Stimulated activated naive CD8-positive, alpha-beta T cell treated with anti-CD3 and anti-CD28 coated beads, Interleukin-15, Interleukin-2, amounts not matched to agents 100 ng/mL and 50 ng/mL, for 24 hours (primary cell): ENCODE results near the gene LYSMD2.
"Not testable (repeated sequence)": the region's sequence is repeated elsewhere in the genome, so short reads cannot be mapped to it uniquely, and the experiment has no call there.

Experiments used
- H3K27ac Mint-ChIP-seq: one replicate; pipeline ENCODE4 v1.8.0; 2021; ENCODE audit warnings: mild to moderate bottlenecking, mixed read lengths
- H3K27me3 Mint-ChIP-seq: one replicate; pipeline ENCODE4 v1.8.0; 2021; ENCODE audit warnings: mixed read lengths
- H3K36me3 Mint-ChIP-seq: one replicate; pipeline ENCODE4 v1.8.0; 2021; ENCODE audit warnings: low read depth, mixed read lengths
- H3K4me1 Mint-ChIP-seq: one replicate; pipeline ENCODE4 v1.8.0; 2021; ENCODE audit warnings: low read depth, mixed read lengths
- H3K4me3 Mint-ChIP-seq: one replicate; pipeline ENCODE4 v1.8.0; 2021; ENCODE audit warnings: mild to moderate bottlenecking, mixed read lengths
- H3K9me3 Mint-ChIP-seq: one replicate; pipeline ENCODE4 v1.8.0; 2021; ENCODE audit warnings: mixed read lengths

LYSMD2 gene, protein sequence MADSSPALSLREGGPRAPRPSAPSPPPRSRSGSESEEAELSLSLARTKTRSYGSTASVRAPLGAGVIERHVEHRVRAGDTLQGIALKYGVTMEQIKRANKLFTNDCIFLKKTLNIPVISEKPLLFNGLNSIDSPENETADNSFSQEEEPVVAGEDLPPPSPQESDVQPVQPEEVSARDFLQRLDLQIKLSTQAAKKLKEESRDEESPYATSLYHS

DNA sequence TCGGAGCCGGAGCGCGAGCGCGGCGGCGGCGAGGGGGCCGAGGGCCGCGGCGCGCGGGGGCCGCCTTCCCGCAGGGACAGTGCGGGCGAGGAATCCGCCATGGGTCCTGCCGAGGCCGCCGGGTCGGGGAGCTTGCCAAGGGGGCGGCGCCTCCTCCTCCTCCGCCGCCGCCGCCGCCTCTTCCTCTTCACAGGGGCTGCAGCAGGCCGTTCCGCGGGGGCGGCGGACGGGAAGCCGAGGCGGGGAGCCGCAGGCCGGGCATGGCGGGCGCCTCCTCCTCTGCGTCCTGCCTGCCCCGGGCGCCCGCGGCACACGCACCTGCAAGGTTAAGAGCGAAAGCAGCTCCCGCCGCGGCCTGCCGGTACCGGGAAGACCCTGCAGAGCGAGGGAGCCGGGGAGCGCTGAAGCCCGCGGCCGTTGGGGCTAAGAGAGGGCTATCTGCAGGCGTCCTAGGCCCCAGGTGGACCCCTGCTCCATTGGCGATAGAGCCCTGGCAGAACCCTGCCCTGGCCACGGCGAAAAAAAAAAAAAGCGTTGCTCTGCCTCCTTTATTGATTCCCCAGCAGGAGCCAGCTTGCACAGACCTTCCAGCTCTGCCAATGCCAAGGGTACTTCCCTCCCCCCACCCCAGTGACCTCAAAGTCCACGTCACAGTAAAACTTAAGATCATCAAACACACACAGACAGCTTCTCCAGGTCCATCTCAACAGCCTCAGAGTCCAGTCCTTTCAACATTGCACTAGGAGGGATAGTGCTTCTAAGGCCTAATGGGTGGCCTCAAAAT is at the start of gene LYSMD2:
Gene LYSMD2, minus strand, starts transcription at position 134 of the 784 bp plus-strand sequence. Its CDS starts 33 bp downstream, at position 101.
- peaks cover 49% of the 10 kb centered on the region for H3K4me1 Mint-ChIP-seq
- H3K9me3 Mint-ChIP-seq, result no peaks in the 10 kb centered on the region
- H3K27ac Mint-ChIP-seq, result peak within 1 kb of the TSS; percentile 94
- H3K4me3 Mint-ChIP-seq, result peak within 1 kb of the TSS; percentile 88
- H3K36me3 Mint-ChIP-seq, result peaks cover 7% of the 10 kb centered on the region
- no peaks in the 10 kb centered on the region for H3K27me3 Mint-ChIP-seq

DNA sequence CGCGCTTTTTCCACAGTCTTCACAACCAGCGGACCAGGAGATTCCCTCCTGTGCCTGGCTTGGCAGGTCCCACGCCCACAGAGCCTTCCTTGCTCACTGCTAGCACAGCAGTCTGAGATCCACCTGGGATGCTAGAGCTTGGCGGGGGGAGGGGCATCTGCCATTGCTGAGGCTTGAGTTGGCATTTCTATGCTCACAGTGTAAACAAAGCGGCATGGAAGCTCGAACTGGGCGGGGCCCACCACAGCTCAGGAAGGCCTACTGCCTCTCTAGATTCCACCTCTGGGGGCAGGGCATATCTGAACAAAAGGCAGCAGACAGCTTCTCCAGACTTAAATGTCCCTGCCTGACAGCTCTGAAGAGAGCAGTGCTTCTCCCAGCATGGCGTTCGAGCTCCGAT is 49.7 kb upstream of the LYSMD2 start:
- peaks cover 17% of the 10 kb centered on the region for H3K36me3 Mint-ChIP-seq
- H3K4me1 Mint-ChIP-seq, H3K9me3 Mint-ChIP-seq, H3K27ac Mint-ChIP-seq, H3K27me3 Mint-ChIP-seq, H3K4me3 Mint-ChIP-seq: not testable (repeated sequence)

DNA sequence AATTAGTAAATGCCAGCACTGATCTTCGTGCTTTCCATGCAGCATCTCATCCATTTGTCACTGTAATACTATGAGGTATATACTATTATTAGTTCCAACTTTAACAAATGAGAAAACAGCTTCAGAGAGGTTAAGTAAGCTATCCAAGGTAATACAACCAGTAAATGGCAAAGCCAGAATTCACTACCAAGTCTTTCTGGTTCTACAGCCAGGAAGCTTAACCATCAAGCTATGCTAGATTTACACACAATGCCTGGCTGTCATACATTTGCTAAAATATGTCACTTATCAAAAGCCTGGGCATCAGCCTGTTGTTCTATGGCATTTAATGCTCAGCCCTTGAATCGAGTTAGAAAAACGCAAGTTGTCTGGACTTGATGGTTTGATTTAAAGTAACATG is 46.5 kb upstream of the LYSMD2 start:
- Mint-ChIP-seq H3K27ac (no peak overlapping the region), H3K4me1 (no peaks in the 10 kb centered on the region), H3K4me3 (no peak overlapping the region), H3K27me3 (no peaks in the 10 kb centered on the region), H3K9me3 (no peaks in the 10 kb centered on the region), H3K36me3 (peaks cover 35% of the 10 kb centered on the region)

DNA sequence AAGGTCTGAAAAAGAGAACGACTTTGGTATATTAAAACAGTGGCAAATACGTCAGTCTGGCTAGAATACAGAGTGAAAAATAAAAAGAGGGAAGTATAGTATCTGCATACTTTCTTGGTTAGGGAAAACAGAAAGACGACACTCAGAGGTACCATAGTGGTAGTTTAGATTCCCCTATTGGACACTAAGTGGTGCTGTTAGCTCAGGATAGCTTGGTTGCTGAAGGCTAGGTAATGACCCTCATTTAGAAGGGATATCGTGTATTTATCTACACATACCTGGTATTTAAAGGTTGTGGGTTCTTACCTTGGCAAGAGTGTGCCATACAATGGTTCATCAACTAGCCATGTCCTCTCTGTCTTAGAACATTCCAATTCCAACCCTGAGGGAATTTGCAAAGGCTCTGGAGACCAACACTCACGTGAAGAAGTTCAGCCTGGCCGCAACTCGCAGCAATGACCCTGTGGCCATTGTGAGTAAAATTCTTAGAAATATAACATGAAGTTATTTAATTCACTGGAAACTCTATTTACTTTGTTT is 45.0 kb upstream of the LYSMD2 start:
- no peaks in the 10 kb centered on the region for H3K9me3 Mint-ChIP-seq
- H3K4me1 Mint-ChIP-seq, result no peaks in the 10 kb centered on the region
- H3K27ac Mint-ChIP-seq, result no peak overlapping the region
- no peaks in the 10 kb centered on the region for H3K27me3 Mint-ChIP-seq
- peaks cover 35% of the 10 kb centered on the region for H3K36me3 Mint-ChIP-seq
- H3K4me3 Mint-ChIP-seq, result no peak overlapping the region

DNA sequence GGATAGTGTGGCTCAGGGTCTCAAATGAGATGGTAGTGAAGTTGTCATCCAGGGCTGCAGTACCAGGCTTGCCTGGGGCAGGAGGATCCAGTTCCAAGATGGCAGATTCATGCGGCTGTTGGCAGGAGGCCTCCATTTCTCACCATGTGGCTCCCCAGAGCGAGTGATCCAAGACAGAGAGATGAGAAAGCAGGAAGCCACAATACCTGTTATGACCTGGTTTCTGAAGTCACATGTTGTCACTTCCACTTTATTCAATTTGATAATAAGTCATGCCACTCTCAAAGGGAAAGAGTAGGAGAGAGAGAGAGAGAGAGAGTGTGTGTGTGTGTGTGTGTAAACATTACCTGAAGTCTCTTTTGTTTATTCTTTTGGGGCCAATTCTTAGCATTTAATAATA is 44.1 kb upstream of the LYSMD2 start:
- no peak overlapping the region for H3K4me3 Mint-ChIP-seq
- H3K4me1 Mint-ChIP-seq, result no peaks in the 10 kb centered on the region
- peaks cover 33% of the 10 kb centered on the region for H3K36me3 Mint-ChIP-seq
- no peaks in the 10 kb centered on the region for H3K27me3 Mint-ChIP-seq
- H3K27ac Mint-ChIP-seq, result no peak overlapping the region
- H3K9me3 Mint-ChIP-seq, result no peaks in the 10 kb centered on the region

DNA sequence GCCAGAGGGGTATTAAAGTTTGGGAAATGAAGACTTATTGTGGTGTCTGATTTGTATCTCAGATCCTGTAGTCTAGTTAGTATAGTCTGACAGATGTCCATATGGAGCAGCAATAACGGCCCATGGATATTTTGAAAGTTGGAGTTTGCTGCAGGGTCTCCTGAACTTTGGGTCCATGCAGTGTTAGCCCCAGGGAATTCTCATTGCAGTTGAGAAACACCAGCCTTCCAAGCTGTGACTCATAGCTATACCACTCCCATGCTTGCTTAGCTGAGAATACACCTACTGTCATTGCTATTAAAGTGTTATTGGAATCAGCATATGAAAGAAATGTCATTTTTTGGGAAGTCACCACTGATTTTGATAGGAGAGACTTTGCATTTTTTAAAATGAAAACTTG is 43.2 kb upstream of the LYSMD2 start:
- peaks cover 34% of the 10 kb centered on the region for H3K36me3 Mint-ChIP-seq
- no peak overlapping the region for H3K27ac Mint-ChIP-seq
- H3K27me3 Mint-ChIP-seq, result no peaks in the 10 kb centered on the region
- no peaks in the 10 kb centered on the region for H3K9me3 Mint-ChIP-seq
- no peaks in the 10 kb centered on the region for H3K4me1 Mint-ChIP-seq
- H3K4me3 Mint-ChIP-seq, result no peak overlapping the region

DNA sequence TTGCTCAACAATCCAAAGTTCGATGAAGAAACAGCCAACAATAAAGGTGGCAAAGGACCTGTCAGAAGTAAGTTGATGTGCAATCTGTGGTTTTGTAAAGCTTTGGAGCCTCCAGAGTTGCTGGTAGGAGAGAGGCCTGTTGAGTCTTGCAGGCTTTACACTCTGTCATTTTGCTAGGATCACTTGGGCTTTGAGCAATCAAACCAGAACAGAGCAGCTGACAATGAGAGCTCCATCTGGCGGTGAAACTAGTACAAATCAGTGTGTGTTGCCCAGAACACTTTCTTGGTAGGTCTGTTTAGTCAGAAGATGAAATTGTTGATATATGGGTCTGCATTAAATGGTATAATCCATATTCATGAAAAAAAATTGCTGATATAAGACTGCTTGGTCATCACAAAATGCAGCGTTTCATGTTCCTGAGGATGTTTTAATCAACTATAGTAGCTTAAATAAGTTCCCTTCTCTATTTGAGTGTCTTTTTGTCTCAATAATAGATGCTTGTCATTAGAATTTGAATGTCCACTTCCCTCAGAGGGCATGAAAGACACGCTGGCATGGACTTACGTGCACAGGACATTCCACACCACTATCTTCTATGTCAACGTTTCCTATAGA is 39.6 kb upstream of the LYSMD2 start:
- H3K36me3 Mint-ChIP-seq, result peaks cover 20% of the 10 kb centered on the region
- H3K9me3 Mint-ChIP-seq, result no peaks in the 10 kb centered on the region
- no peaks in the 10 kb centered on the region for H3K27me3 Mint-ChIP-seq
- H3K4me1 Mint-ChIP-seq, result no peaks in the 10 kb centered on the region
- no peak overlapping the region for H3K4me3 Mint-ChIP-seq
- no peak overlapping the region for H3K27ac Mint-ChIP-seq

DNA sequence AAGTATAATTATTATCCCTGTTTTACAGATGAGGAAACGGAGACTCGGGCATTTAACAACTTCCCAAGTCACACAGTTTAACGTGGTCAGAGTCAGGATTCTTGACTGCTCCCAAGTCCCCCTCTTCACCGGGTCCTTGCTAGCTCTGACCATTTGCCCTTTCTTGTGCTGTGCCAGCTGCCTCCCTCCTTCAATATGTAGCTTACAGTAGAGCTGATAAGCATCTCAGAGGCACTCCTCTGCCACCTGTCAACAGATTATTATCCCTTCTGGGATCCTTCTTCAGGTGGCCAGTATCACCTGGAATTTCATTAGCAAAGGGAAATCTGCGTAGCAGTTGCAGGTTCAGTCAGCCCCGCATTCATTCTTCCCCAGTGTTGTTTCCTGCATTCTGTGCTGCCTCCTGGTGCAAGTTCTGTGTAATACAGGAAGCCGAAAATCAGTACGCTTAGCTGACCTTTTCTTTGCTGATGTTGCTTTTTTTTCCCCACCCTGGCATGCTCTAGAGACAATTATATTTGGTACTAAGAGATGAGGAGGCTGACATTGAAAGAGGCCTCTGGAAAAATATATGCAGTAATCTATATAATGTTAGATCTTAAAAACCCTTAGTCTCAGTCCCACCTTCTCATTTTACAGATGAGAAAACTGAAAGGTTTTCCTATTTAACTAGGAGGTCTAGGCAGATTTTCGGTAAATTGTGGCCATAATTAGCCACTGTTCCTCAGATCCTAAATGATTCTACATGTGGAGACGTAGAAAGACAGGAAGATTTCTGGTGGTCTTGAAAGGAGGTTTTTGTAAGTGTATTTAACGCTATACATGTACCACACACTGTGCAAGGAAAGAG is 38.7 kb upstream of the LYSMD2 start:
- Mint-ChIP-seq H3K4me1 (no peaks in the 10 kb centered on the region), H3K27ac (no peak overlapping the region), H3K27me3 (no peaks in the 10 kb centered on the region), H3K36me3 (peaks cover 11% of the 10 kb centered on the region), H3K4me3 (no peak overlapping the region), H3K9me3 (no peaks in the 10 kb centered on the region)

DNA sequence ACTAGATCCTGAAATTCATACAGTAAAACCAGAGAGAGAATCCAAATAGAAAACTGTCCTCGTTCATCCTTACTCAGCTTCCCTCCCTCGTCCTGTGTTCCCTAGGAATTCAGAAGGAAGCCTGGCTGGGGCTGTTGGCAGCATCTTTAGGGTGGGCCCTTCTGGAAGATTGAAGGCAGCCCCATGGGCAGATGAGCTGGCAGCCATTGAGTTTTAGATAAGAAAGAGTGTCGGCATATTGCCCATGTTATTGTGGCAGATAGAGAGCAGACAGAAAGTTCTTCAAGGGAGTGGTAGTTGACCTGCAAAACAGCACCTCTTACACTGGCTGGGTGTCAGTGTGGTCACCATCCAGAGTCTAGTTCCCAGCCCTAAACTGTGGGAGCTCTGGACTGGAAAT is 37.5 kb upstream of the LYSMD2 start:
- Mint-ChIP-seq H3K27me3 (no peaks in the 10 kb centered on the region), H3K27ac (no peak overlapping the region), H3K9me3 (no peaks in the 10 kb centered on the region), H3K4me3 (no peak overlapping the region), H3K36me3 (peaks cover 7% of the 10 kb centered on the region), H3K4me1 (no peaks in the 10 kb centered on the region)

DNA sequence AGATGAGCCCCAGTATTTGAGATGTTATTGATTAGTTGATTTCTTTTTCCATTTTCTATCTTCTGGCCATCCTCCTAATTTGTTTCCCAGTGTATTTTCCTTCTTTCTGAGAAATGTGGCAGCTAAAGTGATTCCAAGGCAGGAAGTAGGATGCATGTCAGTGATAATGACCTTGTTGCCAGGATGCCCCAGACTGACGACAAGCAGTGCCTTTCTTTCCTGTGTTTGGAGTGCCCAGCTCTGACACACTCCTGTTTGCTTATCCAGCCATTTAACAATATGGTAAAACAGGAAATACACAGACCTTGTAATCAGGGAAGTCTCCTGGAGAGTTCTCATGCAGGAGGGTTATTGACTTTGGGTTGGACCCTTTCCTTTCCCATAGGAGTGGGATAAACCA is 34.3 kb upstream of the LYSMD2 start:
- Mint-ChIP-seq H3K9me3 (no peaks in the 10 kb centered on the region), H3K27ac (no peak overlapping the region), H3K27me3 (no peaks in the 10 kb centered on the region), H3K4me3 (no peak overlapping the region), H3K4me1 (peaks cover 12% of the 10 kb centered on the region), H3K36me3 (peaks cover 18% of the 10 kb centered on the region)

DNA sequence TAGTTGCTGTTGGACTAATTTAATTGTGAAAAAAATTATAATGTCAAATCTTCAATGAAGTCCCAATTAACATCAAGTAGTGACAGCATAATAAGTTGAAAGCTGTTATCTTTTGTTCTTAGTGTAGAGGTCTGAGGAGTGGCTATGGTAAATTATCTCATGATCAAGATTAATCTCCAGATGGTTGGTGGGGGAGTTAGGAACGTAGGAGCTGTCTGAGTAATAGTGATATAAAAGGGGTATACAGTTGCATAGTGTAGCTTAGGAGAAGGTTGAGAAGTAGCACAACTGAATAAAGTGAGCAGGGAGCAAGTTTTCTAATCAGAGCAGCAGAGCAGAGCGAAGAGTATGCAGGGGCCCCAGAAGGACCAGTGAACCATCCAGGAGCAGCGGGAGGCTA is 33.4 kb upstream of the LYSMD2 start:
- H3K27me3 Mint-ChIP-seq, result no peaks in the 10 kb centered on the region
- no peak overlapping the region for H3K4me3 Mint-ChIP-seq
- H3K9me3 Mint-ChIP-seq, result no peaks in the 10 kb centered on the region
- peaks cover 19% of the 10 kb centered on the region for H3K36me3 Mint-ChIP-seq
- H3K4me1 Mint-ChIP-seq, result peaks cover 12% of the 10 kb centered on the region
- peak overlapping the region; percentile 13 for H3K27ac Mint-ChIP-seq

DNA sequence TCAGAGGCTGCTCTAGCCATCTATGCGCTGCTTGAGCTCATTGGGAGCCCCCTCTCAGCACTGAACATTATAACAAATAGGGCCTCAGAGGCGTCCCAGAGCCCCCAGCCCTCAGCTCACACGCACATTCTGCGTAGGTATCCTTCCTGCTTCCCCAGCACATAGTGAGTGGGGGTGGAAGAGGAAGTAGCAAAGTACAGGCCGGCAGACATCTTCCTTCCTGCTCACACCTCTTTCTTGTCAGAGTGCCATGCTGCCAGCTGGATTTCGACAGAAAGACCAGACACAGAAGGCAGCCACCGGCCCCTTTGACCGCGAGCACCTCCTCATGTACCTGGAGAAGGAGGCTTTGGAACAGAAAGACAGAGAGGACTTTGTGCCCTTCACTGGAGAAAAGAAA is 30.6 kb upstream of the LYSMD2 start:
- Mint-ChIP-seq H3K4me3 (no peak overlapping the region), H3K4me1 (peaks cover 12% of the 10 kb centered on the region), H3K9me3 (no peaks in the 10 kb centered on the region), H3K27ac (peak overlapping the region; percentile 38), H3K27me3 (no peaks in the 10 kb centered on the region), H3K36me3 (peaks cover 19% of the 10 kb centered on the region)

DNA sequence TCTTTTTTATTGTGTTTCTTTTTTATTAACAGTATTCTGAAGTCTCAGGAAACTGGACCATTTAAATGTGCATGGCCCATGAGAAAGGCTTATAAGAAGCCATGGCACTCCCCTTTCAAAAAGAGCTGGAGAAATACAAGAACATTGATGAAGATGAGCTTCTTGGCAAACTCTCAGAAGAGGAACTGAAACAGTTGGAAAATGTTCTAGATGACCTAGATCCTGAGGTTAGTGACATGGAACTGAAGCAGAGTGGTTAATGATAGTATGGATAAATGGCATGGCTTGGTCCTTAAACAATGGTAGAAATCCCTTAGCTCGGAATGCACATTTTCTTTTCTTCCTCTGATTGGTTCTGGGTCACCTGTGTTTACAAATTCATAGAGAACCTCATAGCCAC is 28.9 kb upstream of the LYSMD2 start:
- Mint-ChIP-seq H3K4me3 (no peak overlapping the region), H3K27me3 (no peaks in the 10 kb centered on the region), H3K27ac (no peak overlapping the region), H3K9me3 (no peaks in the 10 kb centered on the region), H3K4me1 (peaks cover 12% of the 10 kb centered on the region), H3K36me3 (peaks cover 19% of the 10 kb centered on the region)

DNA sequence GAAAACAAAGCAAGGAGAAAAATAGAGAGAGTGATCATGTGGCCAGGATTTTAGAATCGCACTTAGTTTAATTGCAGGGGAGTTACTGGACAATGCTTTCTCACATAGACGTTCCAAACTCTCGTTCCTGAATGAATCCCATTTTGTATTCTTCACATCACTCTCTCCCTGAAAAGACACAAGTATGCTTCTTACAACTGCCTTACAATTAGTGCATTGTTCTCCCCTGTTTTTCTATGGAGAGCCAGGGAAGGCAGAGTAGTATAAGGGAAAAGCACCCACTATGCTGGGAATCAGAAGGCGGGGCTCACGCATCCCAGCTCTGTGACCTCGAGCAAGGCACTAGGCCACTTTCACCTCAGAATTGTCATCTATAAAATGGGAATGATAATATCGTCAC is 28.3 kb upstream of the LYSMD2 start:
- H3K4me3 Mint-ChIP-seq, result no peak overlapping the region
- no peaks in the 10 kb centered on the region for H3K27me3 Mint-ChIP-seq
- H3K27ac Mint-ChIP-seq, result no peak overlapping the region
- H3K4me1 Mint-ChIP-seq, result peaks cover 12% of the 10 kb centered on the region
- H3K36me3 Mint-ChIP-seq, result peaks cover 19% of the 10 kb centered on the region
- no peaks in the 10 kb centered on the region for H3K9me3 Mint-ChIP-seq
